PC-9 (cell line): ENCODE measurements around the gene VWA8. TPM values are rescaled to one million over a fixed set of nuclear protein-coding genes. Genes with fewer than 3 reads are reported as not detected.

Experiments
- BruUV-seq: library from RNA; stranded (reverse); fragments of 400-500 nt; replicated peaks from 2 replicates; lab custom pipeline; 2021; lab: Mats Ljungman, UMichigan
- CTCF ChIA-PET: fragments of 300-600 bp; sonication (Branson Sonifier 250); formaldehyde crosslinking; loops from one replicate; lab custom pipeline; 2022; ENCODE audit warnings: antibody characterized with exemption; lab: Charles Lee
- POLR2A ChIA-PET: fragments of 300-600 bp; sonication (Branson Sonifier 250); formaldehyde crosslinking; loops from one replicate; lab custom pipeline; 2022; ENCODE audit warnings: antibody characterized with exemption; ENCODE audit not compliant: unreplicated experiment; lab: Charles Lee
- DNase-seq, 2 experiments: peaks; one replicate each; pipeline versions ENCODE4 v3.0.0 to v3.0.0-alpha.2; 2015 to 2022; ENCODE audit warnings: mixed read lengths in 1 of 2
- H2AFZ ChIP-seq: fragments of 200-600 bp; sonication (generic); 2 replicates; pipeline ENCODE4 v1.8.1; 2017; ENCODE audit warnings: antibody characterized with exemption
- H3F3A ChIP-seq: fragments of 200-600 bp; sonication (generic); 2 replicates; pipeline ENCODE4 v1.8.1; 2017; ENCODE audit warnings: antibody characterized with exemption, mild to moderate bottlenecking, low read depth; ENCODE audit not compliant: insufficient read depth
- H3K27ac ChIP-seq: fragments of 200-600 bp; sonication (generic); 2 replicates; pipeline ENCODE4 v1.6.1; 2016; ENCODE audit warnings: mixed run types
- H3K27me3 ChIP-seq: fragments of 200-600 bp; sonication (generic); 2 replicates; pipeline ENCODE4 v1.6.1; 2016; ENCODE audit warnings: low read depth, mixed run types; ENCODE audit not compliant: insufficient read depth
- H3K36me3 ChIP-seq: fragments of 200-600 bp; sonication (generic); 2 replicates; pipeline ENCODE4 v1.6.1; 2016; ENCODE audit warnings: low read depth, mixed run types
- H3K4me1 ChIP-seq: fragments of 200-600 bp; sonication (generic); replicated peaks from 2 replicates; pipeline ENCODE4 v1.6.1; 2016; ENCODE audit warnings: mixed run types; ENCODE audit not compliant: insufficient read depth
- H3K4me2 ChIP-seq: fragments of 200-600 bp; sonication (generic); 2 replicates; pipeline ENCODE4 v1.6.1; 2017; ENCODE audit warnings: mixed run types
- H3K4me3 ChIP-seq: fragments of 200-600 bp; sonication (generic); 2 replicates; pipeline ENCODE4 v1.6.1; 2016; ENCODE audit warnings: mixed run types
- H3K79me2 ChIP-seq: fragments of 200-600 bp; sonication (generic); 2 replicates; pipeline ENCODE4 v1.6.1; 2017; ENCODE audit warnings: low read depth, mixed run types
- H3K9me2 ChIP-seq: fragments of 200-600 bp; sonication (generic); 2 replicates; pipeline ENCODE4 v1.8.1; 2017; ENCODE audit warnings: mild to moderate bottlenecking; ENCODE audit not compliant: insufficient read depth
- H3K9me3 ChIP-seq: fragments of 200-600 bp; sonication (generic); 2 replicates; pipeline ENCODE4 v1.8.1; 2016; ENCODE audit warnings: low read depth; ENCODE audit not compliant: insufficient read depth
- H4K20me1 ChIP-seq: fragments of 200-600 bp; sonication (generic); 2 replicates; pipeline ENCODE4 v1.8.1; 2017; ENCODE audit not compliant: insufficient read depth
- CTCF ChIP-seq: fragments of 200-600 bp; sonication (generic); conservative IDR thresholded peaks from 2 replicates; pipeline ENCODE4 v1.6.1; 2017; ENCODE audit warnings: mixed run types, antibody characterized with exemption, mild to moderate bottlenecking, moderate library complexity
- EZH2 ChIP-seq: fragments of 200-600 bp; sonication (generic); IDR thresholded peaks from 2 replicates; pipeline ENCODE4 v1.8.0; 2017; ENCODE audit warnings: antibody characterized with exemption, low read depth
- intact Hi-C: fragments of 100-400 bp; cut with micrococcal nuclease; formaldehyde crosslinking; loops from one replicate; pipeline ENCODE4 v1.10.0; 2022; ENCODE audit not compliant: unreplicated experiment
- total RNA-seq: library from RNA; stranded (reverse); gene quantifications from 2 replicates; pipeline ENCODE4 v1.2.3, GENCODE V29; 2021

VWA8 gene
- total RNA-seq, 1 experiment from 2014 or later = 14.1 TPM

GRCh38 chr13:41934994-41935393, 25.9 kb downstream of the VWA8 start:
- Histone ChIP-seq H3K9me3 (no peaks in the 10 kb centered on the region; the same call in 1 of the 2 replicates), H3K27me3 (no peaks in the 10 kb centered on the region), H3K79me2 (no peaks in the 10 kb centered on the region), H3K4me3 (no peak overlapping the region), H3K27ac (no peak overlapping the region), H3K4me1 (no peaks in the 10 kb centered on the region), H3K36me3 (no peaks in the 10 kb centered on the region), H3K9me2 (no peaks in the 10 kb centered on the region), H4K20me1 (no peaks in the 10 kb centered on the region), H3F3A (no peaks in the 10 kb centered on the region), H3K4me2 (no peak overlapping the region), H2AFZ (no peak overlapping the region)
- POLR2A ChIA-PET = no interaction called here
- intact Hi-C loops = no loop called here
- no peak for DNase-seq
- BruUV-seq = no TSS peak
- CTCF ChIA-PET = no interaction called here
- TF ChIP-seq EZH2 (no peak), CTCF (no peak)

GRCh38 chr13:41934120-41934519, 26.8 kb downstream of the VWA8 start:
- Histone ChIP-seq H3K9me3 (no peaks in the 10 kb centered on the region; the same call in 1 of the 2 replicates), H4K20me1 (no peaks in the 10 kb centered on the region), H3K9me2 (no peaks in the 10 kb centered on the region), H2AFZ (no peak overlapping the region), H3K79me2 (no peaks in the 10 kb centered on the region), H3K36me3 (no peaks in the 10 kb centered on the region), H3K27me3 (no peaks in the 10 kb centered on the region), H3K4me1 (no peaks in the 10 kb centered on the region), H3K27ac (no peak overlapping the region), H3K4me2 (no peak overlapping the region), H3K4me3 (no peak overlapping the region), H3F3A (no peaks in the 10 kb centered on the region)
- DNase-seq = no peak
- intact Hi-C loops = no loop called here
- POLR2A ChIA-PET = no interaction called here
- CTCF ChIA-PET = no interaction called here
- TF ChIP-seq EZH2 = no peak
- TF ChIP-seq CTCF = no peak
- no TSS peak for BruUV-seq

DNA sequence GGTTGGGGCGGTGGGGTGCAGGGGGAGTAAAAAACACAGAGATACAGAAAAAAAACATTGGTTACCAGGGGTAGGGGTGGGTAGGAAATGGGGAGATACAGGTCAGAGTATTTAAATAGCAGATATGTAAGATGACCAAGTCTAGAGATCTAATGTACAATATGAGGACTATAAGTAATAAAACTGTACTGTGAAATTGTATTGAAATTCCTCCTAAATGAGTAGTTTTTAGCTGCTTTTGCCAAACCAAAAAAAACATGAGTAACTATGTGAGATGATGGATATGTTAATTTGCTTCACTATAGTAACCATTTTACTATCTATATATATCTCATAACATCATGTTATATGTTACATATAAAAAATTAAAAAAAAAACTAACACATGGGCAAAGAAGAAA, 29.6 kb downstream of the VWA8 start:
- TF ChIP-seq CTCF (no peak), EZH2 (no peak)
- no peak overlapping the region for H3K4me2 ChIP-seq
- no peaks in the 10 kb centered on the region for H4K20me1 ChIP-seq
- no peak for DNase-seq
- CTCF ChIA-PET = no interaction called here
- H3K27me3 ChIP-seq = no peaks in the 10 kb centered on the region
- POLR2A ChIA-PET = interaction anchor here (0.6 to 0.7 kb wide), 2 partner anchors 11 to 14 kb away, joined by 3 to 16 read pairs; no protein-coding TSS in a partner anchor
- intact Hi-C loops = no loop called here
- no peak overlapping the region for H3K27ac ChIP-seq
- no peaks in the 10 kb centered on the region for H3K4me1 ChIP-seq
- H3K4me3 ChIP-seq = no peak overlapping the region
- H3K9me2 ChIP-seq = no peaks in the 10 kb centered on the region
- BruUV-seq = no TSS peak
- no peaks in the 10 kb centered on the region for H3K36me3 ChIP-seq
- H3K79me2 ChIP-seq = 0 out of 2 replicates have a peak, but pooled peaks cover 6% of the 10 kb centered on the region
- H3K9me3 ChIP-seq = no peaks in the 10 kb centered on the region; the same call in 1 of the 2 replicates
- no peak overlapping the region for H2AFZ ChIP-seq
- H3F3A ChIP-seq = no peaks in the 10 kb centered on the region
